ENCODE measurements around the gene PKNOX2.

PKNOX2 gene

DNA sequence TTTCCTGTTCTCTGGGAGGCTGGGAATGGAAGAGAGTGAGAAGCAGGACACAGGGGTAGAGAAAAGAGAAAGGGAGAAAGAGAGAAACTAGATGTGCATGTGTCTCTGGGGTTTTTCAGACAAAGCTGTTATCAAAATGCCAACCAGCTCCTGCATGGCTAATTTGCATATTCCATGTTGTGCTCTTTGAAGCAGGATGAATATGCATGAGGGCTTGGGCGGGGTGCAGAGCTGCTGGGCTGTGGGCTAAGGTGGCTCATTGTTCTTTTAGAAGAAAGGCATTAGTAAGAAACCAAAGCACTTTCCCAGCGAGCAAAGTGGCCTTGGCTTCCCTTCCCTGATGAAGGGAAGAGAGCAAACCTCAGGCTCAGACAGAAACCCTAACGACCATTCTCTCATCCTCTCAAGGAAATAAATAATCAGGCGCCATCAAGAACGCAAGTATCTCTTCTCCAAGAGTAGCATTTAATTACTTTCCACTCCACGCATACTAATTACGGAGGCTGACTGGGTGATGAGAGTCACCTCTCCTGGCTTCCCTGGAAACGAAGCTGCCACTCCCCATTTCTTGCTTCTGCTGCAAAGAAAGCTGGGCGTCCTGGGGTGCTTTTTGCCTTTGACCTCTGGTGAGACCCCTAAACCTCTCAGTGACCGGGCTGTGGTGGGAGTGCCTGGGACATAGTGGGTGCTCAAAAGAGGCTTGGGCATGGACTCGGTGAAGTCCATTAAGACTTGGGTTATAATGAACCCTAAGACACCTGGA, 277.3 kb downstream of the PKNOX2 start:
- Histone ChIP-seq H3K36me3 (replicated peaks; ENCODE audit: insufficient read depth, low read length) (no peaks in the 10 kb centered on the region), H3K9me2 (replicated peaks; ENCODE audit: insufficient read depth, low read length) (no peaks in the 10 kb centered on the region), H3K9ac (ENCODE audit: low read length) (no peak overlapping the region), H3K4me1 (ENCODE audit: low read length) (no peaks in the 10 kb centered on the region), H3K4me3 (ENCODE audit: low read length) (no peak overlapping the region), H3K27ac (ENCODE audit: low read length) (no peak overlapping the region), H2AFZ (ENCODE audit: low read length) (no peak overlapping the region), H4K20me1 (ENCODE audit: insufficient read depth, low read length) (no peaks in the 10 kb centered on the region), H3K79me2 (ENCODE audit: low read length) (no peaks in the 10 kb centered on the region), H3K4me2 (ENCODE audit: low read depth, low read length) (no peak overlapping the region), H3F3A (ENCODE audit: insufficient read depth, low read length) (no peaks in the 10 kb centered on the region), H3K9me3 (replicated peaks; ENCODE audit: insufficient read depth, low read length) (no peaks in the 10 kb centered on the region), H3K27me3 (replicated peaks; ENCODE audit: insufficient read depth, low read length) (peaks cover 9% of the 10 kb centered on the region; the same call in 1 of the 2 replicates)
- TF ChIP-seq EZH2phosphoT487 (IDR thresholded peaks at IDR 0.05; ENCODE audit: low read length) (no peak), EZH2 (optimal IDR thresholded peaks at IDR 0.05; ENCODE audit: low read depth, low read length) (no peak)
- TF ChIP-seq, protein P1, sequence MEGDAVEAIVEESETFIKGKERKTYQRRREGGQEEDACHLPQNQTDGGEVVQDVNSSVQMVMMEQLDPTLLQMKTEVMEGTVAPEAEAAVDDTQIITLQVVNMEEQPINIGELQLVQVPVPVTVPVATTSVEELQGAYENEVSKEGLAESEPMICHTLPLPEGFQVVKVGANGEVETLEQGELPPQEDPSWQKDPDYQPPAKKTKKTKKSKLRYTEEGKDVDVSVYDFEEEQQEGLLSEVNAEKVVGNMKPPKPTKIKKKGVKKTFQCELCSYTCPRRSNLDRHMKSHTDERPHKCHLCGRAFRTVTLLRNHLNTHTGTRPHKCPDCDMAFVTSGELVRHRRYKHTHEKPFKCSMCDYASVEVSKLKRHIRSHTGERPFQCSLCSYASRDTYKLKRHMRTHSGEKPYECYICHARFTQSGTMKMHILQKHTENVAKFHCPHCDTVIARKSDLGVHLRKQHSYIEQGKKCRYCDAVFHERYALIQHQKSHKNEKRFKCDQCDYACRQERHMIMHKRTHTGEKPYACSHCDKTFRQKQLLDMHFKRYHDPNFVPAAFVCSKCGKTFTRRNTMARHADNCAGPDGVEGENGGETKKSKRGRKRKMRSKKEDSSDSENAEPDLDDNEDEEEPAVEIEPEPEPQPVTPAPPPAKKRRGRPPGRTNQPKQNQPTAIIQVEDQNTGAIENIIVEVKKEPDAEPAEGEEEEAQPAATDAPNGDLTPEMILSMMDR (IDR thresholded peaks at IDR 0.05; ENCODE audit: low read length), result no peak
- DNase-seq, result no peak

DNA sequence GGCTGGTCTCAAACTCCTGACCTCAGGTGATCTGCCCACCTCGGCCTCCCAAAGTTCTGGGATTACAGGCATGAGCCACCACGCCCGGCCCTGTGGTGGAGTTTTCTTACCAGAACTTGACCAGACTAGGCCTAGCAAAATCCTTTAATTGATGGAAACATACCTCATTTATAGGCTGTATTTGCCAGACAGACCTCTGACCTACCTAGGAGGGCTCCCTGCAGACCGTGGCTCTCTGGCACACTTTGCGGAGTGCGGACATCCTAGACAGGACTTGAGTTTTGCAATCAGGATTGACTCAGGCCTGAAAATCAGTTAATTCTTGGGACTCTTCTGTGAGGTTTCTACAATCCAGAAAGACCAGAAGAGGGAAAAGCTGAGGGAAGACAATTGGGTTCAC, 278.4 kb downstream of the PKNOX2 start:
- TF ChIP-seq, protein P1 (IDR thresholded peaks at IDR 0.05; ENCODE audit: low read length), result no peak
- TF ChIP-seq EZH2phosphoT487 (IDR thresholded peaks at IDR 0.05; ENCODE audit: low read length) (no peak), EZH2 (optimal IDR thresholded peaks at IDR 0.05; ENCODE audit: low read depth, low read length) (no peak)
- Histone ChIP-seq H3F3A (ENCODE audit: insufficient read depth, low read length) (no peaks in the 10 kb centered on the region), H3K9me3 (replicated peaks; ENCODE audit: insufficient read depth, low read length) (no peaks in the 10 kb centered on the region), H4K20me1 (ENCODE audit: insufficient read depth, low read length) (no peaks in the 10 kb centered on the region), H2AFZ (ENCODE audit: low read length) (no peak overlapping the region), H3K36me3 (replicated peaks; ENCODE audit: insufficient read depth, low read length) (no peaks in the 10 kb centered on the region), H3K27ac (ENCODE audit: low read length) (no peak overlapping the region), H3K4me3 (ENCODE audit: low read length) (no peak overlapping the region), H3K4me1 (ENCODE audit: low read length) (no peaks in the 10 kb centered on the region), H3K9me2 (replicated peaks; ENCODE audit: insufficient read depth, low read length) (no peaks in the 10 kb centered on the region), H3K9ac (ENCODE audit: low read length) (no peak overlapping the region), H3K79me2 (ENCODE audit: low read length) (no peaks in the 10 kb centered on the region), H3K4me2 (ENCODE audit: low read depth, low read length) (no peak overlapping the region), H3K27me3 (replicated peaks; ENCODE audit: insufficient read depth, low read length) (peaks cover 9% of the 10 kb centered on the region; the same call in 1 of the 2 replicates)
- no peak for DNase-seq

DNA sequence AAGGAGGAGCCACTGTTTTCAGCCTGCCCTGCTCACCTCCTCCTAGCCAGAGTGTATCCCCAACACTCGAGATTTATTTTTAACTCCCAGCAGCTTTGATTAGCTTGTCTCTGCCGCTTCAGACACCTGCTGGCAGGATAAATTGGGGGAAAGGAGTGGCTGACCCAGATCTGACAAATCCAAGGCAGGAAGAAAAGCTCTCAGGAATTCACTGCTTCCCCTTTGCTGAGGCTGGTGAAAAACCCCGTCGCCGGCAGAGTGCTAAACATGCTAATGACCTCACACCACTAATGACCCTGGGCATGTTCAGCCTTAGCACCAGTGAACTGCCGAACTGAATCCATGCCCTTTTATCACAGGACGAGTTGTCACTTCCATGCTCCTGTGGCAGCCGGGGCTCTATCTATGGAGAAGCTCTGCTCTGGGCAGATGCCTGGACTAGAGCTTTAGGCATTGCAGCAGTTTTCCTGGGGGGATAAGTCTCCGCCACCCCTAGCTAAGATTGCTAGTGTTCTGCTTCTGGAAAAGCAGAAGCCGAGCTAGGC, 279.3 kb downstream of the PKNOX2 start:
- no peak overlapping the region for H2AFZ ChIP-seq (ENCODE audit: low read length)
- H3K27me3 ChIP-seq (replicated peaks; ENCODE audit: insufficient read depth, low read length), result peaks cover 9% of the 10 kb centered on the region; the same call in 1 of the 2 replicates
- no peak overlapping the region for H3K9ac ChIP-seq (ENCODE audit: low read length)
- no peaks in the 10 kb centered on the region for H3K36me3 ChIP-seq (replicated peaks; ENCODE audit: insufficient read depth, low read length)
- H3K4me1 ChIP-seq (ENCODE audit: low read length), result no peaks in the 10 kb centered on the region
- no peaks in the 10 kb centered on the region for H3K79me2 ChIP-seq (ENCODE audit: low read length)
- no peak overlapping the region for H3K27ac ChIP-seq (ENCODE audit: low read length)
- no peaks in the 10 kb centered on the region for H3F3A ChIP-seq (ENCODE audit: insufficient read depth, low read length)
- no peaks in the 10 kb centered on the region for H3K9me2 ChIP-seq (replicated peaks; ENCODE audit: insufficient read depth, low read length)
- H3K4me2 ChIP-seq (ENCODE audit: low read depth, low read length), result no peak overlapping the region
- H4K20me1 ChIP-seq (ENCODE audit: insufficient read depth, low read length), result no peaks in the 10 kb centered on the region
- no peak for DNase-seq
- TF ChIP-seq EZH2phosphoT487 (IDR thresholded peaks at IDR 0.05; ENCODE audit: low read length), result no peak
- no peak for TF ChIP-seq EZH2 (optimal IDR thresholded peaks at IDR 0.05; ENCODE audit: low read depth, low read length)
- TF ChIP-seq, protein P1 (IDR thresholded peaks at IDR 0.05; ENCODE audit: low read length), result no peak
- H3K4me3 ChIP-seq (ENCODE audit: low read length), result no peak overlapping the region
- H3K9me3 ChIP-seq (replicated peaks; ENCODE audit: insufficient read depth, low read length), result no peaks in the 10 kb centered on the region
